Measurements from ENCODE around the gene MRPL27.

The MRPL27 gene

DNA sequence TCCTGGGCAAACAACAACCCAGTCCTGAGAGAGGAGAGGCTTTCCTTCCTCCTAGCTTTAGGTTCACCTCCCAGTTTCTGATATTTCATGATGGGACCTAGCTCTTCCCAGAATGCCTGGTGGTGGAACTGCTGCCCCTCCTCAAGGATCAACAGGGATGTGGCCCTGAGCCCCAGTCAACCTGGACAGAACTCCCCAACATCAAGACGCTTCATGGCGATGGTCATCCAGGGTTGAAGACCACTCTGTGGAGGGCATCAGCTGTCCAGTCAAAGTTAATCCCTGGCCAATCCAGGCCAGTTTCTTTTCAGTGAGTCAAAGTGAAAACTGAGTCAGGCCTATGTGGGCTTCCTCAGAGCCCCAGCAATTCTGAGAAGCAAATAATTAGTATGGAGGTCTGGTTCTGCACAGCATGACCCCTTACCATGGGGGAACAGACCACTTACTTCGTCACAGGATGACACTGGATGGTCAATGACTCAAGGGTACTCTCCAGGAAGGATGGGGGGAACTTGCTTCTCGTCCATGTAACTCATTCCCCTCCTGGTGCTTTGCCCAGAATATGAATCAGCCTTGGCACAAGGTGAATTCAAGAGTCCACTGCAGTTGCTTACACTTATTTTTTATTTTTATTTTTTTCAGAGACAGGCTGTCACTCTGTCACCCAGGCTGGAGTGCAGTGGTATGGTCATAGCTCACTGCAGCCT is 41.7 kb downstream of the MRPL27 start:
- no peak overlapping the region for H3K4me3 ChIP-seq (ENCODE audit: low read length)
- no peak for TF ChIP-seq ZNF274 (IDR thresholded peaks at IDR 0.05; ENCODE audit: low read depth, low read length)

DNA sequence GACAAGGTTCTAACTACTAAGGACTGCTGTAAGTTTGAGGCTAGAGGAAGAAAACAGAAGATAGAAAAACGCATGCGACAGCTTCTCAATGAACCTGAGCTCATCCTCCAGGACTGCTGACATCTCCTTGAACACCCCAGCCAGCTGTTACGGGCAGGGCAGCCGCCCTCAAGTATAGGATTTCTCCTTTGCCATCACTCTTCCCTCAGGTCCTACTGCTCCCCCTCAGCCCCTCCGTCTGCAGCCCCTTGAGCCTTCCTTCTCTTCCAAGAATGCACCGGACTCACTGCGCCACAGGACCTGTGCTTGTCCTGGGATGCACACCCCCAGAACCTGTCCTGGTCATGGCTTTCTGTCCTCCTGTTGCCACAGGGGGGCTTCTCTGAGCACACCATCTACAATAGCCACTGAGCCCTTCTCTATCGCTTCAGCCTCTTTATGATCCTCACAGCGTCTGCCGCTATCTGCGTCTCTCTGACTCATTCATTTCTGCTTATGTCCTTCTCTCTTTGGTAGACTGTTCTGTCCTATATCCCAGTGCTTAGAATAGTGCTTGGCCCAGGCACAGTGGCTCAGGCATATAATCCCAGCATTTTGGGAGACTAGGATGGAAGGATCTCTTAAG is 42.7 kb downstream of the MRPL27 start:
- no peak for TF ChIP-seq ZNF274 (IDR thresholded peaks at IDR 0.05; ENCODE audit: low read depth, low read length)
- H3K4me3 ChIP-seq (ENCODE audit: low read length): no peak overlapping the region

DNA sequence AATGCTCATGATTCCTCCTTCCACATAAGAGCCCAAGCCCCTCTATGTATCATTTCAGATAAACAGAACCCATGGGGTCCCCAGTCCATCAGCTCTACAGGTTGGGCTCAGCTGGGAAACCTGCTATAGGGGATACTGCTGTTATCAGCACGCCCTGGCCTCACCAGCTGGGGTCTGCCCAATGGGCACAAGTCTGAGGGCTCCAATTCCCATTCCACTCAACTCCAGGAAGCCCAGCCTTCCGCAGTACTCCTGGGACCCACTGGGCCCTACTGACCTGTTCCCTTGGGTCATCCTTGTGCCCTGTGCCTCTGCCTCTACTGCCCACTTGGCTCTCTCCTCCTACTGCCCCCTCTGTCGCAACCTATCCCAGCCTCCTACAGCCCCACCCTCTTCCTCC is 43.3 kb downstream of the MRPL27 start:
- no peak for TF ChIP-seq ZNF274 (IDR thresholded peaks at IDR 0.05; ENCODE audit: low read depth, low read length)
- no peak overlapping the region for H3K4me3 ChIP-seq (ENCODE audit: low read length)

DNA sequence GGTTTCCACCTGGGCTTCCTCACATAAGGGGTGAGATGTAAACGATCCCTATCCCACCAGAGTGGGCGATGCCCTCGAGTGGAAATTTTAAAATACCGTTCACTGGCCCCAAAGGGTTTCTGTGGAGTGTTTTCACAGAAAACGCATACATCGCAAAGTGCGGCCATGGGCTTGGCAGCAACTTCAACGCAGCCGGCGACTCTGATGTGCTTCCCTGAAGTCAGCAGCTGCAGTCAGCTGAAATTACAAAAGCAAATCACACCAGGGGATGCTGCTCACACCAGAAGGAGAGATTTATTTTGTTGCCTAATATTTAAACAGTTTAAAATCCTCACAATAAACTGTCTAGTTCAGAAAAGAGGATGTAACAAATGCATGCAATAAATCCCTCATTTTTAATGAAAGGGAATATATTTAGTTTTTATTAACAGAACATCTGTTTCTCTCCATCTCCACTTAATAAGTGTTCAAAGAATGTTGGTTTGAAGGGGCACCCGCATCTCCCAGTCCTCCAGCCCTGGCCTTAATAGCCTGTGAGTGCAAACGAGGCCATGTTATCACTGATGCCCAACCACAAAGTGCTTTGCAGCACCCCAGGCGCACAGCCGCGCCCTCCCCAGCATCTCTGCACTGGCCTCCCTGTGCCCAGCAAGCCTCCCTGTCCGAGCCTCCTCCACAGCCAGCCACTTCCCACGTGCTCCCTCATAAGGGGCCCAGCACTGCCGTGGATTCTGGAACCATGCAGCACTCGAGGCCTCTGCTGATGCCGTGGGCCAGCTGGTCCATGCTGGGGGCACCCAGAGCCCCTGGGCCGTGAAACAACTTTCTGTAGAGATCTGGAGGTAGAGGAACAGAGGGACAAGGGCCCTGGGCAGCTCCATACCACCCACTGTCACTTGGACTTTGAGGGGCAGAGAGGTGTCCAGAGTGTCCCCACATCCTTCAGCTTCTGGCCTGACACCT is 44.3 kb downstream of the MRPL27 start:
- TF ChIP-seq ZNF274 (IDR thresholded peaks at IDR 0.05; ENCODE audit: low read depth, low read length): no peak
- H3K4me3 ChIP-seq (ENCODE audit: low read length): no peak overlapping the region

DNA sequence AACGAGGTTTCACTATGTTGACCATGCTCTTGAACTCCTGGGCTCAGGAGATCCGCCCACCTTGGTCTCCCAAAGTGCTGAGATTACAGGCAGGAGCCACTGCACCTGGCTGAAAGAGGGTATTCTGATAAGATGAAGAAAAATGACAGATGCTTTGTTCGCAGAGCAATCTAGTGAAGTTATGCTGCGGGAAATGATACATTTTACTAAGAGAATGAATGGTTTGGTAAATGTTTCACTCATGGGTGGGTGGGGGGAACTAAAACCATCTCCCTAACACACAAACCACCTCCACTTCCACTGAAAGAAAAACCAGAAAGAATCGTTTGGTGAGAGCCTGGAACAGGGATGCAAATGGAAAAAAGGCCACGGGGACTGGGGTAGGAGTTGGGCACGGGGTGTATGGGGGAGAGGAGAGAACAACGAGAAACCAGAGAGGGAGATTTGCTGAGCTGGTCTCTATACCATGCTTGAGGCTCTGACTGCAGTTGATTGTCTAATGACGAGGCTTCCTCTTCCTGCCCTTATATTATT is 46.1 kb downstream of the MRPL27 start:
- no peak overlapping the region for H3K4me3 ChIP-seq (ENCODE audit: low read length)
- no peak for TF ChIP-seq ZNF274 (IDR thresholded peaks at IDR 0.05; ENCODE audit: low read depth, low read length)

DNA sequence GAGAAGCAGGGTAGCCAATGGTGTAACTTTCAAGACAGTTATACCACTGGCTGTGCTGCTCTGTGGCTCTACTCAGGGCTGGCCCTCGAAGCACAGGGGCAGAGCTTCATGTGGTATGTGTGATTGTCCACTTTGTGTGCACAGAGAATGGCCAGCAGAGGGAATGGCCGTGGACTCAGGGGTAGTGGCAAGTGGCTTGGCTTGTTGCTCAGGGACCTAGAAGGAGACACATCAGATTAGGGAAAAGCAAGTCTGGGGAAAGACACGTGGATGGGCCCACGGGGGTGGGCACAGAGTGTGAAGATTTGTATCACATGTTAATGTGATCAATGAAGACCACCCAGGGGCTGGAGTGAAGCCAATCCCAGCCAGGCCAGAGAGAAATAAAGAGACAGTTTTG is 47.1 kb downstream of the MRPL27 start:
- H3K4me3 ChIP-seq (ENCODE audit: low read length): no peak overlapping the region
- no peak for TF ChIP-seq ZNF274 (IDR thresholded peaks at IDR 0.05; ENCODE audit: low read depth, low read length)

DNA sequence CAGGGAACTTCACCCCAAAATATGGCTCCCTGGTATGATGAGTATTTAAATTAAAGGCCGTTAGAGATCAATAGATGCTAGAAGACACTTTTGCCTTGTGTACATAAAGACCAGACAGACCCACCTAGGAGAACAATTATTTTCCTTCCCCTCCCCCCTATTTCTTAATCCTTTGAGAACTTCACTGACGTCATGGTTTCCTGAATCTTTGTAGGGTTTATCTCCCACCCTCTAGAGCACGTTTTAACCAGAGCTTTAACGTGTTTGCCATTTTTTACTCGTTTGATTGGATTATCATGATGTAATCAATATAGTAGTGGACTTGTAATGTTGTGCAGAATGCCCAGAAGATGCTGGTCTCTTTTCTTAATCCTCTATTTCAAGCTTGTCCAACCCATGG is 49.9 kb downstream of the MRPL27 start:
- H3K4me3 ChIP-seq (ENCODE audit: low read length): no peak overlapping the region
- TF ChIP-seq ZNF274 (IDR thresholded peaks at IDR 0.05; ENCODE audit: low read depth, low read length): no peak

DNA sequence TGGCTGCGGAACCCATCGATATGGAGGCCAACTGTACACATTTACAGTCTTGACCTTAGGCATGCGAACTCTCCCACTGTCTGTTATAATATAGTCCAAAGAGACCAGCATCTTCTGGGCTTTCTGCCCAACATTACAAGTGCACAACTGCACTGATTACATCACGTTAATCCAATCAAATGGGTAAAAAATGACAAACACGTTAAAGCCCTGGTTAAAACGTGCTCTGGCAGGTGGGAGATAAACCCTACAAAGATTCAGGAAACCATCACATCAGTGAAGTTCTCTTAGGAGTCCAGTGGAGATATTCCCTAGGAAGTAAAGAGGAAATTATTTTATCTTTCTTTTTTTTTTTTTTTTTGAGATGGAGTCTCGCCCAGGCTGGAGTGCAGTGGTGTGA is 50.7 kb downstream of the MRPL27 start:
- TF ChIP-seq ZNF274 (IDR thresholded peaks at IDR 0.05; ENCODE audit: low read depth, low read length): no peak
- no peak overlapping the region for H3K4me3 ChIP-seq (ENCODE audit: low read length)

DNA sequence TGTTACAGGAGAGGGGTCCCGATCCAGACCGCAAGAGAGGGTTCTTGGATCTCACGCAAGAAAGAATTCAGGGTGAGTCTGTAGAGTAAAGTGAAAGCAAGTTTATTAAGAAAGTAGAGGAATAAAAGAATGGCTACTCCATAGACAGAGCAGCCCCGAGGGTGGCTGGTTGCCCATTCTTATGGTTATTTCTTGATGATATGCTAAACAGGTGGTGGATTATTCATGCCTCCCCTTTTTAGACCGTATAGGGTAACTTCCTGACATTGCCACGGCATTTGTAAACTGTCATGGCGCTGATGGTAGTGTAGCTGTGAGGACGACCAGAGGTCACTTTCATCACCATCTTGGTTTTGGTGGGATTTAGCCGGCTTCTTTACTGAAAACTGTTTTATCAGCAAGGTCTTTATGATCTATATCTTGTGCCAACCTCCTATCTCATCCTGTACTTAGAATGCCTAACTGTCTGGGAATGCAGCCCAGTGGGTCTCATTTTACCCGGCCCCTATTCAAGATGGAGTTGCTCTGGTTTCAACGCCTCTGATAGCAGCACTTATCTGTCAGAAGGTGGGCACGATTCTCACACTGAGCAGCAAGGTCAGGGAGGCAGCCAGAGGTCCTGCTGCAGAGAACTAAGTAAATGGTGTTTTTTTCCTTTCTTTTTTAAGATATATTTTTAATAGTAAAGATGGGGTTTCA is 53.5 kb downstream of the MRPL27 start:
- TF ChIP-seq ZNF274 (IDR thresholded peaks at IDR 0.05; ENCODE audit: low read depth, low read length): no peak
- no peak overlapping the region for H3K4me3 ChIP-seq (ENCODE audit: low read length)

DNA sequence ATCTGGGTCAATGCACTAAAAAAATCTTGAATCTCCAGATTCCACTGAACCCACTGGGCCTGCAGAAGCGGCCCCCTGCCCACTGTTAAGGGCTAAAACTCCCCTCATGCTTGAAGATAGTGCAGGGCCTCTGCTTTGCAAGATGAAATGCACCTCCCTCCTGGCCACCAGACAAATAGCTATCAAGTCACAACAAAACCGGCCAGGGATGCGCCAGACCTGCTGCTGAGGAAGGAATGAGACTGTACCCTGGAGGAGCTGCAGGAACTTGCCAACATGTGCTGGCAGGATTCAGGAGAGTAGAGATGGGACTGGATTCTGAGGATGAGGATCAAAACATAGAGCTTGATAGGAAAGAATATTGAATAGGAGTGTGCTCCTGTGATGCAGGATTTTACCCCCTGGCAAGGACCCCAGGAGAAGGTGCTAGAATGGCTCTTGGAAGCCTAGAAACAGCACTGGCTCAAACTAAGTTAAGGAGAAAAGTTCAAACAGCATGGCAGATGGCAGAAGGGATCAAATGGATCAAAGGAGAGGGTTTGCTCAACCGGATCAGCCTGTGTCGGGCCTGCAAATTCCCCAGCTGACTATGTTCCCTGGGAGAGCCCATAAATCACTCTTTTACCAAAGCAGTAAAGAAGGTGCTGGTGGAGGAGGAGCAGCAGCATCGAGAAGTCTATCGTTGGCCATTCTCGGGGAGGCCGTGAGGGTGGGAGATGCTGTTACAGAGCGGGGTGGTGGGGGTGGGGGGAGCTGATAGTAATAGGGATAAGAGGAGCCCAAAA is 54.3 kb downstream of the MRPL27 start:
- no peak overlapping the region for H3K4me3 ChIP-seq (ENCODE audit: low read length)
- TF ChIP-seq ZNF274 (IDR thresholded peaks at IDR 0.05; ENCODE audit: low read depth, low read length): no peak

All from GM08714 (cell line).